Activated CD4-positive, alpha-beta T cell treated with anti-CD3 and anti-CD28 coated beads, Interleukin-2, amount 50 U/mL, for 16 hours (primary cell): ENCODE data around the gene NR2F2.
A peak's percentile ranks its signal among the peaks of the same experiment; 100 is the strongest.

Source experiments
- DNase-seq: peaks from one replicate; pipeline ENCODE4 v3.0.0-alpha.2; 2020

NR2F2 gene

DNA sequence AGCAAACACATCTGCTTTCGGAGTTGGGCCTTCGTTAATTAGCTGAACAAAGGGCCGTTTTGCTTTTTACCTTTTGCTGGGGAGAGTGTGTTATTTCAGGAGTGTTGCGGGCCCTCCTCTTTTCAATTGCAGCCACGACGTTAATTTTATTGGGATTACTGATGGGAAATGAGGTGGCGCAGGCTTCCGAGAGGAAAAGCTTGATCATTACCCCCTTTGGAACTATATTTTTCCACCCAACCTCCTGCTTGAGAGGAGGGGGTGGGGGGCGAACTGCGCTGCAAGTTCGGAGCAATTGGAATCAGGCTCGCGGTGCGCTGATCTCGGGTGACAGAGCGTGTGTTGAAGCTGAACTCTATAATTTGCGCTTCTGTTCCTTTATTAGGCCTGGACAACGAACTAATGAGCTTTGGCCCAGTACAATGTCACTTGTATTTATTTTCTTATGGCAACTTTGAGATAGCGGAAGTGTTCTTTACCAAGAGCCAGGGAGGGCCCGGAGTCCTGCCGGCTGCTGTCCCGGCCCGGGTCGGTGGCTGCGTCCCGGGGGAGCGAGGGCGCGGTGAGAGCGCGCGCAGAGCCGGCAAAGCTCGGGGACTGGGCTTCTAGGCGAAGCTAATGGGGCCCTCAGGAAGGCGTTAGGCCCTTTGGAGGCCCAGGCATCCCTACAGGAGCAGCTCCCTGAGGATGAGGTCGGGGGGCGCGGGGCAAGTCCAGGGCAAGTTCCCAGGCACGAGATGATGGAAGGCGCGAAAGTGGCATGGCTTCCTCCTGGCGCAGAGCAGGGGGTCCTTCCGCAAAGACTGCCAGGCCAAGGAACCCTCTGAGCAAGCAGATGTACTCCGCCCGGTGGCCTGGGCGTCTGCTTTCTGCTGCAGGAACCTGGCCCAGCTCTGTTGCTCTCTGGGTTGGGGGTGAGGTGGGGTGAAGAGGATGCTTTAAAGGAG, 12.9 kb downstream of the NR2F2 start:
- no peak for DNase-seq

DNA sequence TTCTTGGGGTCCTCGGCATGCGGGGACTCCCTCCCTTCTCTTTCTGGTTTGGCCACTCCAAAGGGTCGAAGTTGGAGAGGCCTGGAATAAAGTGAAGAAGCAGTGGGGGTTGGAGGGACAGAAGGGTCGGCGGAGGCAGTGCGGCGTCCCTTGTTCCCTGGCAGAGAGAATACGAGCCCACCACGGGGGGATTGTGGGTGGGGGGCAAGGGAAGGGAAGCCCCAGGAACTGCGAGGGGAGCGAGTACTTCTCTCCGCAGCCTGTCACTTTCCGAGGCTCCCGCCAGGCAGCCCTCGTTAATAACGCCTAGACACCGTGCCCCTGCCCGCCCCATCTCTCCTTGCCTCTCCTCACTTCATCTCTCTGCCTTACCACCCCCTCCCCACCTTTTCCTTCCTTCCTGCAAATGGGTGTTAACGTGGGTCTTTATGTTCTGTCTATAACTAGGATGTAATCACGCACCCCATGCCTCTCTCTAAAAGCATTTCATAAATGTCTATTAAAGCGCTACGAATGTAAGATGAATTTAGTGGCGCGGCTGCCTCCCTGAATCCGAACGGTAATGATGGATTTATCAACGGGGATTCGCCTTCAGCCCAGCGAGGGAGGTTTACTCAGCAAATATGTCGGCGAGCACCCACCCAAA, 13.7 kb downstream of the NR2F2 start:
- DNase-seq, result no peak

DNA sequence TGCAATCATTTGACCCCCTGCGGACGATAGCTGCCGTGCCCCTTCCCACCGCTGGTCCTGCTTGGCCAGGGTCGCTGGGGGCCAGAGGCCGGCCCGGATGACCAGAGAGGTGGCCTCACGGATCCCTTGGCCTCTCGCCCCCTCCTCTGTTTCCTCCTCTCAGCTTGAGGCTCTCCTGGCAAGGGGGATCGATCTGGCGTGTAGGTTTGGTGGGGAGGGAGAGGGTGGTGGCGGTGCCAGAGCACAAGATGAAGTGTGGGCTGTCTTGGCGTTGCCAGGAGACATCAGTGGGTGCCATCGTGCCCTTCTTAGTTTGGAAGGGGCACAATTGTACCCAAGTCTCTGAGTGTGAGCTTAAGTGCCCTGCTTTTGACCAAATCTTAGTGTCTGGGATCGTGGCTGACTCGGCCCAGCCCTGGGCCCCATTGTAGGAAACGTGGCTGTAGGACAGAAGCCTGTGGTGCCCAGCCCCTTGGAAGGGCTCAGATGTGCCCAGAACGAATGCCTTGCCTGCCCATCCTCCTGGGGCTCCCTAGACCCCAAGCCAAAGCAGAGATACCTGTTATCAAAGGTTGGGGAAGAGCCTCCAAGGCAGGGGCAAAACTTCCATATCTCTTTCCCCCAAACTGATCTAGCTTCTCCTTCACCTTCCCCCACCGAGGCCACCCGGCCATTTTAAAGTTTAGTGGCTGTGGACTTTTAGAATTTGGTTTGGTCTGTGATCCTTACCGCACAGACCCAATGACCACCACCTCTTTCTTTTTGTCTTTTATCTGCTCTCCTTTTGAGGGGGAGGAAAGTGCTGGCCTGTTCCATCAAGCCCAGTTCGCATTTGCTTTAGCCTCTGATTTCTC, 14.4 kb downstream of the NR2F2 start:
- no peak for DNase-seq

DNA sequence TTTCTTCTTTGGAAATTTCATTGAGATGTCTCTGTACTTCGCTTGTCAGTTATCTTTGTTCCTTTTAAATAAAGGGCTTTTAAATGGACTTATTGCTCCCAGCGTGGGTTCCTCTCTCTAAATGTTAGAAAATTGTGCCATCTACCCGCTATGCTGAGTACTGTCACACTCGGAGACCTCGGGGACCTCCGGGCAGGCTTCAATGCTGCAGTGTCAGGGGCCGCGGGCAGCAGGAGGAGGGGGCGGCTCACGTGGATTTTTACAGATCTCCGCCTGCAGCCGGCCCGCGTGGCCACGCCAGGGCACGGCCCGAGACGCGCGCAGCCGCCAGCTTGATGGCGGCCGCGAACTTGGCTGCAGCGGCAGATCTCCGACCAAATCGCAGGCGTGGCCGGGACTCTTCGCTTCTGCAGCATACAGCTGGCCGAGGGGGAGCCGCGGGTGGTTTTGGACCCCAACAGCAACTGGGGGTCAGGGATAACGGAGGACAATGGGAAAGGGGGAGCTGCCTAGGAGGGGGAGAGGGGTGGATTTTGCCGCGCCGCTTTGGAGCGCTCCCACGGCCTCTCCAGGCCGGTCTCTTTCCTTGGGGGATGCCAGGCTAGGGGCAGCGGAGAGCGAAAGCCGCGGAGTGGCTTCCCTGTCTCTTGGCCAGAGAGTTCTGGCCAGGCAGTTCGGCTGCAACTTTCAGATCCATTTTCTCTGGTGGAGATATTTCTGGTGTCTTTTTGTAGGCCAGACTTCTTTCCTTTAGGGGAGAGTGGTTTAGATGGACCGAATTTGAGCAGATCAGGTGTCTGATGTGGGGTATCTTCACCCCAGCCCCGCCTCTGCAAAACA, 15.3 kb downstream of the NR2F2 start:
- peak; percentile 32 for DNase-seq

DNA sequence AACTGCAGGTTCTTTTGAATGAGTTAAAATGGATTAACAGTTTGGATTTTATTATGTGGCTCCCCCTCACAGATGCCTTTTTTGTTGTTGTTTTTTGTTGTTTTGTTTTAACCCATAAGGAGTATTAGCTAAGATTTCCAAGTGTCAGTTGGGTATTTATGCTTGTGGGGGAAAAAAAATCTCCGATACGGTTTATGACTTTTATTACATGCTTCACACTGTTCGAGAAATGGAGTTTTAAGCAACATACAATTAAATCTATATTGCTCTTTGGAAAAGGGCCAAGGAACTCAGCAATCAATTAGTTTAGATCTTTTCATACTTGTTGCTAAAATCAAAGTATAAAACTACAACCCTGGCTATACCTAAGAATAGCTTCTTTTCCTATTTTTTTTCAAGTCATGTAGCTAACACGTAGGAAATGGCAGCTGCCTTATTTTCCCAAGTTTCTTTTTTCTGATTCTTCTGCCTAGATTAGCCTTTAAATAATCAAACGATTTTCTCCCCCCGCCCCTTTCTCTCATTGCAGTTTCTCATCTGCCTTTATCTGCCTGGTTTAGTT, 16.0 kb downstream of the NR2F2 start:
- DNase-seq, result no peak

DNA sequence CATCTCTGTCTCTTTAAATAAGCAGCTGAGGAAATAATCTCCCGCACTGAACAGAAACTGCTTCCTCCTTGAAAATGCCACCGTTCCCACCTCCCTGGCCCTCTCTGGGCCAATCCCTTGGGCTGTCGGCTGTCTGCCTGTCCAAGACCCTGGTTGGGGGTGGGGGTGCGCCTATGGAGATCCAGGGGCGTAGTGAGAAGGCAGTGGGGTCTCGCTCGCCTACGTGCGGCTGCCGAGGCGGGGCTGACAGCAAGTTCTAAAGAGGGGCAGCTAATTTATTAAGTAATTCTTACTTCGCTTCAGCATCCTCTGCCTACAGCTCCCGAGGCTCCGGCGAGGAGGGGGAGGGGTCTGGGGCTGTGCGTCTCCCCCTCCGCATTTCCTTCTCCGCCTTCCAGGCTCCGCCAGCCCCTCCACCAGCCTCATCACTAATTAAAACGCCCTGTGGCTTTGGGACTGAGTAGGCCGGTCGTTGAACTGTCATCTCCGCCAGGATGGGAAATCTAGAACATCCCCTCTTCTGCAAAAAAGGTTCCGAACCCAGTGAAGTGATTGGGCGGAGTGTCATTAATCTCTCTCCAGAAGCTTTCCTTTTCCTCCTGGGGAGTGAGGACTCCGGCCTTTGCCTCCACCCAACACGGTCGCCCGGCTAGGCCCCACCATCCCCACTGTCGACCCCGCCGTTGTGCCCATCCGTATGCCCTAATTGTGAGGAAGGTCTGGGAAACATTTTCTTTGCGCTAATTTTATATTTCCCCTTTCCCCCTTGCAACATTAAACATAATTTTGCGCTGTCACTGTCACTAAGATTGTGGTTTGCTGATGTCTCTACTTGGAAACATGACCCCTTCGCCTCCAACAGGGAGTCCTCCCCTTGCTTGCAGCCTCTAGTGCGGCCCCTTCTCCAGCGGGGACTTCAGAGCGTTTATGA, 16.9 kb downstream of the NR2F2 start:
- no peak for DNase-seq

DNA sequence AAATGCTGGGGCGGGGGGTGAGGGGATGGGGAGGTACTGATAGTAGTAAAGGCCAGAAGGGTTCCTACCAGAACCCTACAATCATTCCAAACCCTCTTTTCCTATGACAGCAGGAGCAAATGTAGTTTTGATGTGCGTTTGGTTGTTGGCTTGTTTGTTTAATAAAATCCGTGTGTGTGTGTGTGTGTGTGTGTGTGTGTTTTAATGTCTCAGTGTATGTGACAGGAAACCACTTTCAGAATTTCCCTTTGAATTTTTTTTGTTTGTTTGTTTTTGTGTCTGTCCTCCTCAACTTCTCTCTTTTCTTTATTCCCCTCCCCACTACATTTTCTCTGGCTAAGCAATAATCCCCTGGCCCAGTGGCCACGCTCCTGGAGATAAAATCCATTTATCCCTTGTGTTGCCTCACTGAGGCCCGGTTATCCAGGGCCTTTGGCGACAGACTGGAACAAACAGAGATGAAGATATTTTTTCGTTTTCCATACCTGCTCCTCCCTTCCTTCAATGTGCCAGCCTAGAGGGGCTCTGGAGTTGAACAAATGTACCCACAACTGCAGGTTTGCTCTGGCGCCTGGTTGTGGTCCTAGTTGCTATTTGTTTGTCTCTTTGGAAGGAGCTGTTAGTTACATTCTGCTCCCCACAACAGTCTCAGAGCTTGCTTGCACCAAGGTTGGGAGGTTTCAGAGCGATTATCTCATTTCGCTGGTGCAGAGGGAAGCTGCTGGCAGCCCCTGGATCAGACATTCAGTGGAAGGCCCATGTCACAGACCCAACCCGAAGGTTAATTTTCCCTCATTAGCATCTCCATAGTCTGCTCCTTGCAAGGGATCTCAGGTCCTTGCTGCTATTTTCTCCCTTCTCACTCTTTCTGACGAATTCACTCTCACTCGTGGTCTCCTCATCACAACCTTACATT, 17.9 kb downstream of the NR2F2 start:
- DNase-seq, result no peak

DNA sequence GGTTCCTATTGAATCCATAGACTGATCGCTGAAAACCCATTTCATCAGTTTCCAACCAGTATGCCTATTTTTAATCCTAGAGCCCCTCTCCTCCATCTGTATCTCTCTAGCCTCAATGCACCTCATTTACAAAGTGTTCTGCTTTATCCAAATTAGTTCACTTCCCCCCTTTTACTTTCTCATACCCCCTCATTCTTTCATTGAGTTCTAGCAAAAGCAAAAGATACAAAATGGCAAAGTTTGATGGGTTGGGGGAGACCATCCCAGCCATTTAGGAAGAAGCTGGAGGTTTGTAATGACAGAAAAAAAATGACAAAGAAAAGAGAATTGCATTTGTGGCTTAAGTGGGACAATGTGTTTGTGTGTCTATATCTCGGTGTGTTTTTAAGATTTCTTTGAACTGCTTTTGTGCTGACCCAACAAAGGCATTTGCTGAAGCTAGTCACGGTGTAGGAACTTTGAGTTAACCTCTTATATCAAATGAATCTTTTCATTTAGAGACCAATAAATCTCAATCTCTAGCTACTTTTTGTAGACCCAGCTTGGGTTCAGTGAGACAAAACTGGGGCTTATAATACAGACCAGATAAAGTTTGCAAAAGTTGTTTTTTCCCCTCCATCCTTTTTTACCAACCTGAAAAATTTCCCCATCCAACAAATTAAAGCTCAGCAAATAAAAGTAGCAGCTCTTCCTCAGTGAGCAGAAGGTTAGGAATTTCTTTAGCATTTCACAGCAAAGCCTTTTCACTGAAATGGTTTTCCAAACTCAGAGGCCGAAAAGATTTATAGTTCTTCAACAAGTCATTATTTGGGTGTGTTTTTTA, 18.7 kb downstream of the NR2F2 start:
- no peak for DNase-seq

DNA sequence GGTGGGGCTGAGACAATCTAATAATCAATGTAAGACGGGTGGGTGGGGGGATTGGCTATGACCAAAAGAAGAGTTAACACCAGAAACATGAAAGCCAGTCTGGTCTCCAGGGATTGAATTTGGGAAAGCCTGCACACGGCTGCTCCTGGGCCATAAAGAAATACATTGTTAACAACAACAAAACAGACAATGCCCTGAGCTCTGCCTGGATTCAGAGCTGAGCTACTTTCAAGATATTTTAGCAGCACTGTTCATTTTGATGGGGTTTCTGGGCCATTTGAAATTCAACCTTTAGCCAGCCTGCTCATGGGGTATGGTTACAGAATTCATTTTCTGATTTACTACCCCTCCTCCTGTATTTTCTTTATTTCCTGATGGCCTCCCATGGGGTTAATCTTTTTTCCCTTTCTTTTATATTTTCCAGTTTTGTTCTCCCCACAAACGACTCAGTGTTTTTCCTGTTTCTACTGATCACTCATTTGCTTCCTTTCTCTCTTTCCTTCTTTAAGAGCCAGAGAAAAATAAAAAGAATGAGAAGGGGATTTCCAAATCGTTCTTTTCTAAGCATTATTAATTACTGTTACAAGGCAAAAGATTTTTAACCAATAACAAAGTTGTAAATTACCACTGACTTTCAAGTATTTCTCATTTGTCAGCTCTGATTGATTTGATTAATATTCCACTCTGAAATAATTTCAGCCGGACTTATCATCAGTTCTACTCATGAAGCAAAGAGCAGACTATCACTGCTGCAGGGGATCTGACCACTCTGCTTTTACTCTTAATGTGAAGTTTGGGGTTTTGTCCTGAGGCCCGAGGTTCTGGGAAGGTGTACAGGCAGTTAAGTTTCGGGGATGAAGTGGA, 19.6 kb downstream of the NR2F2 start:
- DNase-seq, result no peak

DNA sequence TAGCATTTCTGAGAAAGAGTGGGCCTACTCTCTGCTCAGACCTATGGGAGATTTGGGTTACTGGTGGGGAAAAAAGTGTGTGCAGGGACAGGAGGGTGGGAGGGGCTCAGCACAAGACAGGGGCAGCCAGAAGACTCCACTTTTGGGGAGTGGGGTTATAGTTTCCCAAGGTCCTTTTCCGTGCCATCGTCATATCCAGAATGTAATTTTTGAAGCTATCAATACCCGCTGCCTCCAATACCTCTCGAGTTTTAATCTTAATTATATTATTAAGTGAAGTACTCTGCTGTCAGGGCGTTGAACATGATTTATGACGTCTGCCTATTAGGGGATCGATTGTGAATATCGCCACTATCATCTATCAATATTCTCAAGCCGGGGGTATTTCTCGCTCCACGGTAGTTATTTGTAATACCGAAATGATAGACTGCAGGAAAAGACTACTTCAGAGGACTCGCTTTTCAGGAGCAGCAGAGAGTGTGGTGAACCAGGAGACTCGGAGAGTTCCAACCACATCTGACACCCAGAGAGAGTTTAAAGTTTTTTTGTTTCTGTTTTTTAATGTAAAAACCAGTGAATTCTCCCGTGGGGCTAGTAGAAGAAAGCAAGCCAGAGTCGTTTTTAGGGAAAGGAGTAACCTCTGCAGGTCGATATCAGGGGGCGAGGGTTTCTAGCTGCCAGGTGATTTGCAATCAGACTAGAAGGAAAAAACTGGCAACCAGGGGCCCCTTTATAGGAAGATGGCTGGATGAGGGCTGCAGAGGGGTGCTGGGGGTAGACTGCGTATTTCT, 20.6 kb downstream of the NR2F2 start:
- no peak for DNase-seq

DNA sequence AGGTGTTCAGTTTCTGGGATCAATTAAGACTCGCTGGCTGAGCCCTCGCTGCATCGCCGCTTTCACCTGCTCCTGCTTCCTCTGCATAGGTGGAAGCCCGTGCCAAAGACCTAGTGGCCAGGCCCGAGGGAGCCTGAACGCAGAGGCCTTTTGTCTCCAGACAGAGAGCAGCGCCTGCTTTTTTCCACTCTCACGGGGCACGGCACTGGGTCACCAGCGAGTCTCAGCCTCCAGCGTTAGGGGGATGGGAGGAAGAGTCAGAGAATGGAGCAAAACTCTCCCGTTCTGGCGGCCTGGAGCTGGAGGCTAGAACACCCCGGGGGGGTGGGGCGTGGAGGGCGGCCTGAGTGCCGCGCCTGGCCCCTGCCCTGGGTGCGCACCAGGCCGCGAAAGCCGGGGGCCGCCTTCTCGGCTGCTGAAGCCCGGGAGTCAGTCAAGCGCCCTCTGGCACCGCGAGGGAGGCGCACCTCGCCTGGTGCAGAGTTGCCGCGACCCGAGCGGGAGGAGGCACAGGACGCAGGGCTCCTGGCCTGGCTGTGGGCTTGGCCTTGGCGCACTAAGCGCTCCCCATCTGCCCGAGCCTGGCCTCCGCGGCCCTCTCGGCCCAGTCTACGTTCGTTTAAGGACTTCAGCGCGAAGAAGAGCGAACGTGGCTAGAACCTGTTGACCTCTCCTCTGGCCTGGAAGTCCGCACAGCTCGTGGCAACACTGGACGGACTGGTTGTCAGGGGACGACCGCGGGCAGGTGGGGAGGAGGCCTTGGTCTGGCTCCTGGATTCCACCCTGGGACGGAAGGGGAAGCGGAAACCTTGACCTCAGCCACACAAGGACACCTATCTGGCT, 21.5 kb downstream of the NR2F2 start:
- no peak for DNase-seq

DNA sequence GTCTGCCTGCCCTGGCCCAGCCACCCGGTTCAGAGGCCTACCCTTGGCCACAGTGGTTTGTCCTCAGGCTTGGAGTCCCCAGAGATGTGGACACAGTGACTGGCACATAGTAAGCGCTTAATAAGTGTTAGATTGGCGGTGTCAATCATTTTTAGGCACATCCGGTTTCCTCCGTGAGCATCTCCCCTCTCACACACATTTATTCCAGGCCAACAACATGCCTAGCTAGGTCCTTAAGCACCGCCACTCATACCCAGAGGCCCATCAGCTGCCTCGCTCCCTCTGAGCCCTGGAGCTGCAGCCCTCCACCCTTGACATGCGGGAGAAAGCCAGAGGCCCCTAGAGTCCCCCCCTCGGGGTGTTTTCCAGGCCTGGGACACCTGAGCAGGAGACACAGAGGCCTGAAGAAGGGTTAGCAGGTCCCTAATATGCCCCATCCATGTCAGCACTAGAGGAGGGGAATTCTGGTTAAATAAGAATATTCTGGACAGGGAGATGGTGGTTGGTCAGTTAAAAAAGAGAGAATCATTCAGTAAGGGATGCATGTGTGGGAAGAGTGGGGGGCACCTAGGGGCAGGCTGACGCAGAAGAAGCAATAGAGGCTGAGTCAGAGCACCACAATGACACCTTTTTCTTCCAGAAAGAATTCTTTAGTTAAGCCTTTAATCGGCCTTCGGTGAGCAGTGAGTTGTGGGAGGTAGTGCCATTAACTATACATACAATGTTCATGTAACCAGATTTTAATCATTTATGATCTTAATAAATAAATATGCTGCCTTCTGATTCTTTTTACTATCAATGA, 22.3 kb downstream of the NR2F2 start:
- DNase-seq, result no peak

DNA sequence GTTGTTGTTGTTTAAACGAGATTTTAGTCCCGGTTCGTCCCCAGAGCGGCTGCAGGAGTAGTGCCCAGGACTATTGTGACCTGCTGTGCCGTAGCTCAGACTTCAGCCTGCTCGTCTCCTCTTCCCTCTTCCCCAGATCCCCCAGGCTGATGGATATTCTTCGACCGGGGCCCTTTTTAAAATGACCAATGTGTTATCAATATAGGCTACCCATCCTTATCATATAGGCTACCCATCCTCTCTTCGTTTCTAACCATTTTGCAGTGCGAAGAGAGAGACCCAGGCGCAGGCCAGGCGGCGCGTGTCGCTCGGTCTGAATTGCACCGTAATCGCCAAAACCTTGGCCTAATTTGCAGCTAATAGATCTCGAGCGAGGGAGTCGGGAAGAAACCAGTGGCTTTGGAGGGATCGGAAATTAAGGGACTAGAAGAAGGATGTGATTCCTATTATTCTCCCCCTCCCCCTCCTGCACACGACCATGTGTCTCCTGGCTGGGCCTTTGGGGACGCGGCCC, 23.0 kb downstream of the NR2F2 start:
- DNase-seq, result no peak

DNA sequence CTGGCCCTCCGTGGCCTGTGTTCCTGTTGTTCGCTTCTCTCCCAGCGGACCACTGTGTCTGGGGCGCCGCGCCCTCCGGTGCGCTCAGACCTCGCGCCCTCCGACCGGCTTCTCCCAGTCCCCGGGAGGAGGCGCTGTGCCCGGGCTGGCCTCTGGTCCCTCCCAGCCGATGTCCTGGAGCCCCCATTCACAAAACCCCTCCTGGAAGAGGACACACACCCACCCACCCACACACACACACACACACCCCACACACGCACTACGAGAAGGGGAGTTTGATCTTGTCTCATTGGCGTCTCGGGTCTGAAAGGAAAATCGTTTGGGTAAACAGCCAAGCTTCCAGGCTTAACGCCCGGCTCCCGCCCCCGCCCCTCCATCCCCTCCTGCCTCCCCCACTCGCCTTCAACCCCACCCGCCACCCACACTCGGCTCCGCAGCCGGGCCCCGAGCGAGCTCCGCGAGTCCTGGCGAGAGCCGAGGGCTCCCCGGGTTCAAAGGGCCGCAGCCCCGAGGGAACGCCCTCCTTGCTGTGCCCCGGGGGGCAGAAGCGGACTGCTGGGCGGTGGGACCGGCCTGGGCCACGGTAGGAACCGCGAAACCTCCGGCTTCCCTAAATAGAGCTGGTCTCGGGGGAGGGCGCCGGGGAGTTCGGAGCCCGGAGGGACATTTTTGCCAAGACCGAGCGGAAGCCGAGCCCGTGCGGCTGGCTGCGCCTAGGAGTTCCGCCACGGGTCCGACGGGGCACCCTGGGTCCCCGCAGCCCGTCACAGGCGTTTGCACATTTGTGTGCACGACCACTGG, 23.6 kb downstream of the NR2F2 start:
- DNase-seq, result no peak
